Measurements from ENCODE around the gene SLC43A2. TPM values are rescaled to one million over a fixed set of nuclear protein-coding genes. Genes with fewer than 3 reads are reported as not detected.

The SLC43A2 gene
- total RNA-seq, 2 experiments from 2014 or later = 9.0 to 10.2 TPM

GRCh38 chr17:1535737-1536136, 92.9 kb downstream of the SLC43A2 start:
- no peaks in the 10 kb centered on the region for H3K27me3 Mint-ChIP-seq
- no peaks in the 10 kb centered on the region for H3K9me3 Mint-ChIP-seq
- H3K4me1 Mint-ChIP-seq (ENCODE audit: low read depth) = no peaks in the 10 kb centered on the region

GRCh38 chr17:1533661-1534325, 94.8 kb downstream of the SLC43A2 start:
- Mint-ChIP-seq H3K9me3 (no peaks in the 10 kb centered on the region), H3K4me1 (ENCODE audit: low read depth) (no peaks in the 10 kb centered on the region), H3K36me3 (ENCODE audit: low read depth) (peaks cover 56% of the 10 kb centered on the region), H3K27me3 (no peaks in the 10 kb centered on the region), H3K27ac (no peak overlapping the region), H3K4me3 (no peak overlapping the region)
- intact Hi-C loops (cut with DNase I, micrococcal nuclease) = loop anchor here (1.0 to 5.0 kb wide), 4 partner anchors 168 to 276 kb away; no protein-coding TSS in a partner anchor
- no peak for TF ChIP-seq CTCF (IDR thresholded peaks at IDR 0.05)
- ChIA-PET POLR2A (interaction anchor here (0.7 to 2.4 kb wide), 2 partner anchors 17 to 169 kb away, joined by 4 to 12 read pairs; partner anchors contain the start of gene INPP5K), CTCF (interaction anchor here (1.5 to 2.0 kb wide), 3 partner anchors 18 to 168 kb away, joined by 4 to 15 read pairs (median 12); partner anchors contain the start of gene INPP5K)
- H3K9me3 ChIP-seq (ENCODE audit: control insufficient read depth in 1 of 2, insufficient read depth in 1 of 2, low read length in 2 of 2) = no peaks in the 10 kb centered on the region
- no peaks in the 10 kb centered on the region for H3K4me1 ChIP-seq (ENCODE audit: insufficient read depth, low read length)
- no peak overlapping the region for H3K4me3 ChIP-seq (ENCODE audit: low read length)
- no peak overlapping the region for H3K27ac ChIP-seq (ENCODE audit: low read depth in 1 of 2, low read length in 2 of 2)
- peaks cover 58% of the 10 kb centered on the region for H3K36me3 ChIP-seq (ENCODE audit: insufficient read depth, low read length)
- DNase-seq = no peak
- no peaks in the 10 kb centered on the region for H3K27me3 ChIP-seq (ENCODE audit: control insufficient read depth in 1 of 2, insufficient read depth in 2 of 2, low read length in 2 of 2)
- ATAC-seq (ENCODE audit: poor library complexity) = no peak

More at GRCh38 chr17:1535737-1536136, 92.9 kb downstream of the SLC43A2 start:
- ATAC-seq (ENCODE audit: poor library complexity) = no peak
- no peak overlapping the region for H3K27ac ChIP-seq (ENCODE audit: low read depth in 1 of 2, low read length in 2 of 2)
- H3K4me1 ChIP-seq (ENCODE audit: insufficient read depth, low read length) = no peaks in the 10 kb centered on the region
- intact Hi-C loops (cut with DNase I, micrococcal nuclease) = no loop called here
- H3K36me3 Mint-ChIP-seq (ENCODE audit: low read depth) = peaks cover 62% of the 10 kb centered on the region
- H3K9me3 ChIP-seq (ENCODE audit: control insufficient read depth in 1 of 2, insufficient read depth in 1 of 2, low read length in 2 of 2) = no peaks in the 10 kb centered on the region
- no peak overlapping the region for H3K4me3 ChIP-seq (ENCODE audit: low read length)
- ChIA-PET CTCF (no interaction called here), POLR2A (no interaction called here)
- DNase-seq = no peak
- H3K27ac Mint-ChIP-seq = no peak overlapping the region
- no peaks in the 10 kb centered on the region for H3K27me3 ChIP-seq (ENCODE audit: control insufficient read depth in 1 of 2, insufficient read depth in 2 of 2, low read length in 2 of 2)
- H3K4me3 Mint-ChIP-seq = no peak overlapping the region
- no peak for TF ChIP-seq CTCF (IDR thresholded peaks at IDR 0.05)
- H3K36me3 ChIP-seq (ENCODE audit: insufficient read depth, low read length) = peaks cover 67% of the 10 kb centered on the region

- Mint-ChIP-seq H3K27ac (no peak overlapping the region), H3K36me3 (ENCODE audit: low read depth) (peaks cover 49% of the 10 kb centered on the region), H3K4me3 (no peak overlapping the region), H3K4me1 (ENCODE audit: low read depth) (no peaks in the 10 kb centered on the region), H3K27me3 (no peaks in the 10 kb centered on the region), H3K9me3 (no peaks in the 10 kb centered on the region)
- DNase-seq (peak in 13 of 14 experiments; percentile 29 to 78 (median 48)), ATAC-seq (ENCODE audit: poor library complexity) (peak; percentile 97)
- Histone ChIP-seq H3K9me3 (ENCODE audit: control insufficient read depth in 1 of 2, insufficient read depth in 1 of 2, low read length in 2 of 2) (no peaks in the 10 kb centered on the region), H3K4me3 (ENCODE audit: low read length) (no peak overlapping the region), H3K27me3 (ENCODE audit: control insufficient read depth in 1 of 2, insufficient read depth in 2 of 2, low read length in 2 of 2) (no peaks in the 10 kb centered on the region), H3K36me3 (ENCODE audit: insufficient read depth, low read length) (peaks cover 50% of the 10 kb centered on the region), H3K27ac (ENCODE audit: low read depth in 1 of 2, low read length in 2 of 2) (peak overlapping the region in 1 of 2 donors; percentile 0), H3K4me1 (ENCODE audit: insufficient read depth, low read length) (no peaks in the 10 kb centered on the region)
- intact Hi-C loops (cut with DNase I, micrococcal nuclease) = loop anchor here (1.0 to 5.0 kb wide), 4 partner anchors 168 to 276 kb away; no protein-coding TSS in a partner anchor
- peak; percentile 17 for TF ChIP-seq CTCF (IDR thresholded peaks at IDR 0.05)
- CTCF ChIA-PET = interaction anchor here (0.6 to 2.0 kb wide), 7 partner anchors 9 to 187 kb away, joined by 3 to 15 read pairs (median 4); partner anchors contain the start of gene INPP5K
- POLR2A ChIA-PET = interaction anchor here (0.7 to 2.4 kb wide), 2 partner anchors 16 to 168 kb away, joined by 4 to 12 read pairs; partner anchors contain the start of gene INPP5K
Observed at GRCh38 chr17:1532836-1533602, 95.6 kb downstream of the SLC43A2 start.

Measured in CD4-positive, alpha-beta T cell (primary cell).